ENCODE data around the gene PDIA4. TPM values are rescaled to one million over a fixed set of nuclear protein-coding genes. Genes with fewer than 3 reads are reported as not detected.
A peak's percentile ranks its signal among the peaks of the same experiment; 100 is the strongest.

The PDIA4 gene
- total RNA-seq, 1 donor from 2014 or later = 142 TPM

GRCh38 chr7:148962823-148963582 lies 65.3 kb downstream of the PDIA4 start:
- peak overlapping the region; percentile 90 for H3K4me3 Mint-ChIP-seq
- Histone ChIP-seq H4K20me1 (ENCODE audit: low read depth) (no peaks in the 10 kb centered on the region), H3K4me1 (peaks cover 9% of the 10 kb centered on the region), H3K27ac (no peak overlapping the region), H3K9me3 (ENCODE audit: low read depth) (no peaks in the 10 kb centered on the region), H3F3A (ENCODE audit: low read depth) (peaks cover 13% of the 10 kb centered on the region), H3K4me3 (peak overlapping the region; percentile 46), H3K79me2 (ENCODE audit: low read depth) (no peaks in the 10 kb centered on the region), H3K27me3 (no peaks in the 10 kb centered on the region), H2AFZ (replicated peaks) (peak overlapping the region; percentile 66), H3K4me2 (peak overlapping the region; percentile 66), H3K36me3 (no peaks in the 10 kb centered on the region), H3K9ac (no peak overlapping the region)
- TF ChIP-seq EZH2phosphoT487 (IDR thresholded peaks at IDR 0.05) = no peak
- TF ChIP-seq, protein P1, sequence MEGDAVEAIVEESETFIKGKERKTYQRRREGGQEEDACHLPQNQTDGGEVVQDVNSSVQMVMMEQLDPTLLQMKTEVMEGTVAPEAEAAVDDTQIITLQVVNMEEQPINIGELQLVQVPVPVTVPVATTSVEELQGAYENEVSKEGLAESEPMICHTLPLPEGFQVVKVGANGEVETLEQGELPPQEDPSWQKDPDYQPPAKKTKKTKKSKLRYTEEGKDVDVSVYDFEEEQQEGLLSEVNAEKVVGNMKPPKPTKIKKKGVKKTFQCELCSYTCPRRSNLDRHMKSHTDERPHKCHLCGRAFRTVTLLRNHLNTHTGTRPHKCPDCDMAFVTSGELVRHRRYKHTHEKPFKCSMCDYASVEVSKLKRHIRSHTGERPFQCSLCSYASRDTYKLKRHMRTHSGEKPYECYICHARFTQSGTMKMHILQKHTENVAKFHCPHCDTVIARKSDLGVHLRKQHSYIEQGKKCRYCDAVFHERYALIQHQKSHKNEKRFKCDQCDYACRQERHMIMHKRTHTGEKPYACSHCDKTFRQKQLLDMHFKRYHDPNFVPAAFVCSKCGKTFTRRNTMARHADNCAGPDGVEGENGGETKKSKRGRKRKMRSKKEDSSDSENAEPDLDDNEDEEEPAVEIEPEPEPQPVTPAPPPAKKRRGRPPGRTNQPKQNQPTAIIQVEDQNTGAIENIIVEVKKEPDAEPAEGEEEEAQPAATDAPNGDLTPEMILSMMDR (IDR thresholded peaks at IDR 0.05) = peak; percentile 73
- H3K9me3 Mint-ChIP-seq = no peaks in the 10 kb centered on the region
- peaks cover 20% of the 10 kb centered on the region for H3K27me3 Mint-ChIP-seq (ENCODE audit: insufficient read depth, low read depth)
- peak; percentile 61 for DNase-seq (ENCODE audit: low spot score)
- H3K36me3 Mint-ChIP-seq = no peaks in the 10 kb centered on the region
- H3K4me1 Mint-ChIP-seq = peaks cover 22% of the 10 kb centered on the region
- peak overlapping the region; percentile 81 for H3K27ac Mint-ChIP-seq

- no peaks in the 10 kb centered on the region for H3K27me3 ChIP-seq
These were observed 65.9 kb downstream of the PDIA4 start for GRCh38 chr7:148962440-148962822.

GRCh38 chr7:148959726-148960125 lies 68.6 kb downstream of the PDIA4 start:
- no peak for DNase-seq (ENCODE audit: low spot score)

More at GRCh38 chr7:148962440-148962822, 65.9 kb downstream of the PDIA4 start:
- H3K27ac Mint-ChIP-seq = peak overlapping the region; percentile 81
- no peaks in the 10 kb centered on the region for H3K9me3 Mint-ChIP-seq
- Histone ChIP-seq H3K79me2 (ENCODE audit: low read depth) (no peaks in the 10 kb centered on the region), H3K27ac (no peak overlapping the region), H3K4me1 (peaks cover 9% of the 10 kb centered on the region), H3K9ac (no peak overlapping the region), H3K9me3 (ENCODE audit: low read depth) (no peaks in the 10 kb centered on the region), H3K4me3 (peak overlapping the region; percentile 46), H3K4me2 (peak overlapping the region; percentile 66), H2AFZ (replicated peaks) (peak overlapping the region; percentile 66), H3F3A (ENCODE audit: low read depth) (peaks cover 13% of the 10 kb centered on the region), H3K36me3 (no peaks in the 10 kb centered on the region), H4K20me1 (ENCODE audit: low read depth) (no peaks in the 10 kb centered on the region)
- no peak for DNase-seq (ENCODE audit: low spot score)
- peaks cover 20% of the 10 kb centered on the region for H3K27me3 Mint-ChIP-seq (ENCODE audit: insufficient read depth, low read depth)
- H3K4me3 Mint-ChIP-seq = peak overlapping the region; percentile 90
- H3K36me3 Mint-ChIP-seq = no peaks in the 10 kb centered on the region
- TF ChIP-seq EZH2 (IDR thresholded peaks at IDR 0.05) = no peak
- no peak for TF ChIP-seq EZH2phosphoT487 (IDR thresholded peaks at IDR 0.05)
- TF ChIP-seq, protein P1 (IDR thresholded peaks at IDR 0.05) = no peak
- H3K4me1 Mint-ChIP-seq = peaks cover 23% of the 10 kb centered on the region

More at GRCh38 chr7:148959726-148960125, 68.6 kb downstream of the PDIA4 start:
- Mint-ChIP-seq H3K9me3 (no peaks in the 10 kb centered on the region), H3K27me3 (ENCODE audit: insufficient read depth, low read depth) (peaks cover 19% of the 10 kb centered on the region), H3K36me3 (no peaks in the 10 kb centered on the region), H3K4me1 (peaks cover 18% of the 10 kb centered on the region), H3K27ac (peak overlapping the region; percentile 79), H3K4me3 (no peak overlapping the region)
- H3K4me1 ChIP-seq = peaks cover 9% of the 10 kb centered on the region
- H3K9ac ChIP-seq = no peak overlapping the region
- H3K36me3 ChIP-seq = no peaks in the 10 kb centered on the region
- no peak overlapping the region for H3K4me2 ChIP-seq
- no peak overlapping the region for H3K4me3 ChIP-seq
- H2AFZ ChIP-seq (replicated peaks) = no peak overlapping the region
- TF ChIP-seq, protein P1 (IDR thresholded peaks at IDR 0.05) = no peak
- no peak for TF ChIP-seq EZH2 (IDR thresholded peaks at IDR 0.05)
- TF ChIP-seq EZH2phosphoT487 (IDR thresholded peaks at IDR 0.05) = no peak
- H3F3A ChIP-seq (ENCODE audit: low read depth) = peaks cover 13% of the 10 kb centered on the region
- H4K20me1 ChIP-seq (ENCODE audit: low read depth) = no peaks in the 10 kb centered on the region
- H3K27ac ChIP-seq = no peak overlapping the region
- no peaks in the 10 kb centered on the region for H3K79me2 ChIP-seq (ENCODE audit: low read depth)
- no peaks in the 10 kb centered on the region for H3K9me3 ChIP-seq (ENCODE audit: low read depth)
- H3K27me3 ChIP-seq = no peaks in the 10 kb centered on the region

Measured in neural progenitor cell (in vitro differentiated cells).